Stimulated activated naive CD4-positive, alpha-beta T cell treated with Interleukin-2 at 50 U/mL for 16 hours (primary cell): ENCODE data around the gene ITPK1.

Source experiments
- DNase-seq: peaks from one replicate; lab custom pipeline; 2025; lab: John Stamatoyannopoulos, UW

ITPK1 gene

GRCh38 chr14:93105362-93105761, 10.4 kb downstream of the ITPK1 start:
- no peak for DNase-seq

GRCh38 chr14:93104961-93105360, 10.8 kb downstream of the ITPK1 start:
- no peak for DNase-seq

GRCh38 chr14:93103392-93104080, 12.2 kb downstream of the ITPK1 start:
- peak; percentile 47 for DNase-seq

GRCh38 chr14:93102141-93102540, 13.6 kb downstream of the ITPK1 start:
- DNase-seq: no peak

- no peak for DNase-seq
Measured at GRCh38 chr14:93101181-93101580, 14.5 kb downstream of the ITPK1 start.

GRCh38 chr14:93100570-93100969, 15.2 kb downstream of the ITPK1 start:
- DNase-seq: no peak

- DNase-seq: no peak
Measured at GRCh38 chr14:93100100-93100499, 15.6 kb downstream of the ITPK1 start.

- no peak for DNase-seq
Measured at GRCh38 chr14:93099643-93100042, 16.1 kb downstream of the ITPK1 start.

GRCh38 chr14:93099196-93099595, 16.5 kb downstream of the ITPK1 start:
- DNase-seq: no peak

GRCh38 chr14:93096691-93097322, 18.9 kb downstream of the ITPK1 start:
- DNase-seq: no peak

- DNase-seq: no peak
Measured at GRCh38 chr14:93095742-93096510, 19.8 kb downstream of the ITPK1 start.

- DNase-seq: no peak
Measured at GRCh38 chr14:93094121-93094918, 21.4 kb downstream of the ITPK1 start.

GRCh38 chr14:93092606-93093556, 22.8 kb downstream of the ITPK1 start:
- DNase-seq: no peak

GRCh38 chr14:93091666-93092065, 24.1 kb downstream of the ITPK1 start:
- DNase-seq: no peak

- no peak for DNase-seq
Measured at GRCh38 chr14:93090826-93091555, 24.7 kb downstream of the ITPK1 start.

GRCh38 chr14:93089521-93090269, 26.0 kb downstream of the ITPK1 start:
- DNase-seq: no peak

GRCh38 chr14:93086441-93087055, 29.2 kb downstream of the ITPK1 start:
- DNase-seq: no peak

- no peak for DNase-seq
Measured at GRCh38 chr14:93085911-93086310, 29.8 kb downstream of the ITPK1 start.
